Measurements from ENCODE around the gene ITGA6.

Gene ITGA6

DNA sequence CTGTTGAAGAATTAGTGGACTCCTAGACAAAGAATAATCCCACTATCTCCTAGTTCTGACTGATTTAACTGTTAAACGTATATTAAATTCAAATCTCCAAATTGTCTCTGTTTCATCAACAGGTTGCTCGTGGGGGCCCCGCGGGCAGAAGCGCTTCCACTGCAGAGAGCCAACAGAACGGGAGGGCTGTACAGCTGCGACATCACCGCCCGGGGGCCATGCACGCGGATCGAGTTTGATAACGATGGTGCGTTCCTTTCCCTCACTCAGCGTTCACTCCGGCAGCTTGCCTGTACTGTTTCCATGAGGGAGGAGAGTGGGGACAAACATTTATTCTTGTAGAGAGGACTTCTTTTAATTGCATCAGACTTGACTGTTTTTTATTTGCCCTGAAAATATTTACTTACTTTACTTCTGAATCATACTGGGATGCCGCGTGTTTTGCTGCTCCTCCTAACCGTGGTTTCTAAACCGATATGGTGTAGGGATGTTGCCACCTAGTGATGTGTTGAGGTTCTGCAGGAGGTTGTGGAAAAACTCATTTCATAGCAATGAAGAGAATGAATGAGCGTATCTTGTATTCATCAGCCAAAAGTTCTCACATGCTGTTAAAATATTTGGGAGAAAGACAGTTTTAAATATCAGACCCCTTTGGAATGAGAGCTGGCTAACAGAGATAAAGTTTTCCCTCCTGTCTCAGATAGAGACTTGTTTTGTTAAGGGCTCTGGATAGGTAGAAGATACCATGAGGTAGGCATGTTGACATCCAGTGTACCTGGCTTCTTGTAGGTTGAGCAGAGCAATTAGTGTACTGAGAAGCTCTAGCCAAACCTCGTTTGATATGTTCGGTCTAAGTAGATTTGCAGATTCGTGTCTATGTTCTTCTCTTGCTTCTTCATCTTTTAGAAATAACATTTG is 38.3 kb downstream of the ITGA6 start:
- DNase-seq = peak; percentile 29 to 83 (median 63)

DNA sequence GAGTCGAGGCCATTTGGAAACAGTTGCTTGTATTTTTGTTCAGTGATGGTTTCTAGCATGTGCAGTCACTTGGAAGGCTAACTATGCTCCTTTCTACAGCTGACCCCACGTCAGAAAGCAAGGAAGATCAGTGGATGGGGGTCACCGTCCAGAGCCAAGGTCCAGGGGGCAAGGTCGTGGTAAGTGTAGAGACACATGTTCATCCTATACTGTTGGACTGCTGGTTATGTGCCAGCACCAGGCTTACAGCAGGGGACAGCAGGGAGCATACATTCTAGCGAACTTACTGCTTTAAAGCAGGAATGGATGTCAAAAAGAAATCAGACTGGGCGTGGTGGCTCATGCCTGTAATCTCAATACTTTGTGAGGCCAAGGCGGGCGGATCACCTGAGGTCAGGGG is 40.0 kb downstream of the ITGA6 start:
- DNase-seq = no peak

DNA sequence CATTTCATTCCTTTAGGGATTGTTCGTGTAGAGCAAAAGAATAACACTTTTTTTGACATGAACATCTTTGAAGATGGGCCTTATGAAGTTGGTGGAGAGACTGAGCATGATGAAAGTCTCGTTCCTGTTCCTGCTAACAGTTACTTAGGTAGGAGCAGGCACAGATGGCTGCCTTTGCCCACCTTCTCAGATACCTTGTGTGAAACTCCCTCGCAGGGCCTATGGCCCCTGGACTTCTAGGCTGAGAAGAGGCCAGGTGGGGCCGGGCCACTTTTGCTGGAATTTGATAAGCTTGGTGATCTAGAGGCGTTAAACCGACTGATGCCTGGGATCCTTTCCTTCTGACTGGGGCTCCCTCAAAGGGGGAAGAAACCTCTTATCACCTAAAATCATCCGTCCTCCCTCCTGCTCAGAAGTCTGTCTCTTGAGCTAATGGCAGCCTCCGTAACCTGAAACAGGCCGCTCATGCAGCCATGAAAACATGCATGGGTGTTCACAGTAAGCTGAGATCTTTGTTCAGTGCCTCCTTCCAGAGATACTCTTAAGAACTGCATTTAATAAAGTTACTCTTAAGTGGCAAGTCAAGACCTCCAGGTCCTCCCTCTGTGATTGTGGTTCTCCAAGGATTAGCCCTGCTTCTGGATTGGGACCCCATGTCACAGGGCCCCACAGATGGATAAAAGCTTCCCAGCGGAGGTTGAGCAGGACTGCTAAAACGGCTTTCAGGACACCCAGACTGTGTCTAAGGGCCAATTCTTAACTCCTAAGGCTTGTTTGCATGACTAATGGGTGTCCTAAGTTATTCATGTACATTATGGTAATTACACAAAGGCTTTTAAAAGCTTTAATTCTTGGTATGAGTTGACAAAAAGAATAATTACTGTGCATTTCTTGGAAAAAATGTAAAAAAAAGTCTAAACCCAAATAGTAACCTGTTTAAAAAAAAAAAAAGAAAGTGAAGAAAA is 43.9 kb downstream of the ITGA6 start:
- no peak for DNase-seq

DNA sequence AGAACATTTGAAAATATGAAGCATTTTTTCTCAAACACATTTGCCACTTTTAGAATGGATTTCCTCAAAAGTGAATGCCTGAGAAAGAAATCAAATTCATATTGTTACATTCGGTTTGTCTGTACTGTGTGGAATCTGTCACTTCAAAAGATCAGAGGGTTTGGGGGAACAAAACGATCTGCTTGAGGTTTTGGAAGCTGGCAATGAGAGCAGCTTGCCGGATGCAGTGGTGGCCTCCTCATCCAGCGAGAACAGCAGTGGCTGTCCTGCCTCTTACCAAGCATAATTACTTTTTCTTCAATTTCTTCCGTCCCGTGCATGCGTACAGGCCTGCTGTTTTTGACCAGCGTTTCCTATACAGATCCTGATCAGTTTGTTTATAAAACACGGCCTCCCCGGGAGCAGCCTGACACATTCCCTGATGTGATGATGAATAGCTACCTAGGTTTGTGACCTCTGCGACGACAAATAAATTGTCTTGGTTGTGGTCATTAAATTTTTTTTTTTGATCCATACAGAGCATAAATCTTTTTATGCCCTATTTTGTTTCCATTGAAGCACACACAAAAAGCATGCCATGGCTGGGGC is 45.2 kb downstream of the ITGA6 start:
- DNase-seq = no peak

DNA sequence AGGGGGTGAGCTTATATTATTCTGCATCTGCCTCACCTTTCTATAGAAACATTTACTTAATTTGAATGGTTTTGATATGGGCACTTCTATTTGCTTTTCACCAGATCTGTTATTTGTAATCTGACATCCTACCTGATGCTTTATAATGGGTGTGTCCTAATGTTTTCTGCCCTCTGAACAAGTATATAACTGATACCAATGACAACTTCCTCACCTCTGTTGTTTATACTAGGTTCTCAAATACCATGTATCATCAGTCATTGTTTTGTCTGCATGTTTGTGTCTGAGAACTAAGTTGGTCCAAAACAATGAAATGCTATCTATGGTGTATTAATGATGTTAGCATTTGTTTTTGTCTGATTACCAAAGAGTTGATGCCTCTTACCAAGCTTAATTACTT is 45.8 kb downstream of the ITGA6 start:
- DNase-seq = no peak

DNA sequence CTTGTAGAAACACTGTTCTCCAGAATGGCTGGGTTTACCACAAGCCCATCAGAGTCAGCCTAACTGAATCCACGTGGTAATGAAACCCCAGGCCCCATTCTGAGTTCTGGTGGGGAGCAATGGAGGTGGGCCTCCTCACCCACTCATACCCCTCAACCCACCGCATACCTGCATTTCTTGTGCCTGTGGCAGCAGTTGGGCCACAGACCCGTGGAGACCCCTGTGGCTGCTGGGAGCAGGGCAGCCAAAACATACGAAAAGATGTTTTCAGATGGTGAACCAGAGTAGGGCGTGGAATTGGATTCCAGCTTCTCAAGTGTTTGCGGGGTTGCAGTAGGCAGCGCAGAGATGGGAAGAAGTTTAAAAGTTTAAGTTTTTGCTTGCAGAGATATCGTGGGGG is 51.0 kb downstream of the ITGA6 start:
- no peak for DNase-seq

DNA sequence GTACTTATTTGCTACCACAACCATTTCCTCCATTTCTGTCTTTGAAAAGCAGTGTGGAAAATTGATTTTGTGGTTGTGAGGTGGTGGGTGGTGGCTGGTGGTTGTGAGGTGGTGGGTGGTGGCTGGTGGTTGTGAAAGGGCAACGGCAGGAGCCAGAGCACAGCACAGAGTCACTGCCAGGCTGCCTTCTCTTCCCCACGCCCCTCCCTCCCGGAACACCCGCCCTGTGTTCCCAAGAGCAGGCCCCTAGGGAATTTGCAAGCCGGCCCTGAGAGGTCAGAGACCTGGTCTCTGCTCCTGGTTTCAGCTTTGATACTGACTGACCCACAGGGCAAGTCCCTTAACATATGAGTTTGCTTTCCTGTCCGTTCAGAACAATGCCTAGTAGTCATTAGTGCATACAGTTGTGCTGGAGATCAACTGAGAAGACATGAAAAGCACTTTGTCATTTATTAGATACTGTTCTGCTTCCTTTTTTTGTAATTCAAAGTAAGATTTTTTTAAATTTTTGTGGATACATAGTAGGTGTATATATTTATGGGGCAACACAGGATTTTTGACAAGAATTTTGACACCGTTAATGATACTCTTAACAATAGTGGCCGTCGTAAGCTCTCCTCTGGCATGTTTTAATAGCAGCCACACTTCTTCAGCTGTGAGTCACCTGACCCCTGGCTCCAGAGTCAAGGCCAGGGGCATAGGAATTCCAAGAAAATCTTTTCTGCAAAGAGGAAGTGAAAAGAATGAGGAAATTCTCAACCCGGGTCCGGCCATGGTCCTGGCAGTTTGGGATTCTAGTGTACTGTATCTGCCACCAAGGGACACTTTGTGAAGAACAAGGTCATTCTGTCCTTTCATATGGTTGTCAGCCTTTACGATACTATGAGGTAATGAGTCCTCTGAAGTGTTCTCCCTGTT is 53.2 kb downstream of the ITGA6 start:
- DNase-seq = no peak

DNA sequence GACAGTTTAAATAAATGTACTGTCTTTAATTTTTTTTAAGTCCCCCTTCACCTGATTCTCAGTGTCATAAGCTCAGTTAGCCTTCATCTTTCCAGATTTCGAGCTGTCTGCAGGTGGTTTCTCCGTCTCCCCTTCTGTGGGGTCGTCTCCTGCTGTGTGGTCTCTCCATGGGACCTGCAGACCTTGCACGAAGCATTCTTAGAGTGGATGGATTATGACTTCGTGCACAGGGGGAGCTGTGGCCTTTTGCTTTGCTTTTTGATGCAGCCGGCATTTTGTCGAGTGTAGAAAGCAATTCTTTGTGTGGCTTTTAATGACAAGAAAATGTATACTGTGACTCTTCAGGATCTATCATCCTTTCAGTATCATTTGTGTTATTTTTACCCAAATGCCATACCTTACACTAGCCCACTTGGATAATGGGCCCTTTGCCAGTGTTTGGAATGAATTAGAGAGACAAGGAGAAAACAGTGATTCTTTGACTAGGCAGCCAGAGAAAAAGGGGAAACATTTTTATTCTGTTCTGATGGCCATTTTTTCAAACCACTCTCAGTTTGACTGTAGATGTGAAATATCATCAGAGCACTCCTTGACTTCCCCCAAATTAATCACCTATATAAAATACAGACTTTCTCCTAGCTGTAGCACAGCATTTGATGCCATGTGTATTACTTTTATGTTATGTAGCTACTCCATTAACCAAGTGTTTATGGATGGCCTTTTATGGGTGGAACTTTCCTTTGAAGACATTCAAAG is 54.3 kb downstream of the ITGA6 start:
- DNase-seq = no peak

DNA sequence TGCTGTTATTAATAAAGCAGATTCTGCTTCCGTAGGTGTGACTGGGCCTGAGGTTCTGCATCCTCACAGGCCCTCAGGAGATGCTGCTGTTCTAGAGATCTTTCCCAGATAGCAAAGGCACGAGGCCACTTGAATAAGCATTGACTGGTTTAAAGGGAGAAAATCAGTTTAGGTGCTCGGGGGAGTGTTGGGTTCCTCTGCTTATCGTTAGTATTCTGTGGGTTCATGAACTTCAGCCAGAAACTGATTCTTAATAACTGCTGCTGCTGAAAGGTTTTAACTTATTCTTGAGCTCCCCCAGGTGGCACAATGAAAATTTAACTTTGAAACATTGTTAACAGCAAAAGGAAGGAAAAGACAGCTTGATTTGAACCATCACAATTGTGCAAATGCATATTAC is 56.9 kb downstream of the ITGA6 start:
- DNase-seq = no peak

DNA sequence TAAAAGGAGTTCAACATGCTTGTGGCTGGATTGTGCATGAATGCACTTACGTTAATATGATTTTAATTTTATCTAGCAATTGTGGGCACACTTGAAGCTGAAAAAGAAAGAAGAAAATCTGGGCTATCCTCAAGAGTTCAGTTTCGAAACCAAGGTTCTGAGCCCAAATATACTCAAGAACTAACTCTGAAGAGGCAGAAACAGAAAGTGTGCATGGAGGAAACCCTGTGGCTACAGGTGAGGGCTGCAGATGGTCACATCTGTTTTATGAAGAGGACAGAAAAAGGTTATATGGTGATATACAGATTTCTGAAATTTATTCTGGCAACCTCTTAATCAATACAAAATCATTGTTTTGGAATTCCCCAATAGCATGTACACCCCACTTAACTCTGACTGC is 57.3 kb downstream of the ITGA6 start:
- no peak for DNase-seq

DNA sequence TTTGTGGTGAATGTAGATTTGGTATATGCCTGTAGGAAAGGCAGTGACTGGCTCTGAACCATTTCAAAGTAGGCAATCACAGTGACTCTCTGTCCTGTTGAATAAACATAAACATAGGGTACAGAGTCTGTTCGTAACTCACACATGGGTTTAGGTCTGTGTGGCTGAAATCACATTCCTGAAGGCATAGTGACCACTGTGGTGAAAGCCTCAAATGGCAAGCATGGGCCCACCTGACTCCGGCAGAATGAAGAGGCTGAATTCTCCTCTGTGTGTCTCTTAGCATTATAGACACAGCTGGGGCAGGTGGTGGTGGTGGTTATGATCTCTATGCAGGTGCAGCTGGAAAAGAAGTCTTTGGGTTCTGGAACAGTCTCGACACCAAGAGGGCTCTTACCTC is 61.2 kb downstream of the ITGA6 start:
- no peak for DNase-seq

DNA sequence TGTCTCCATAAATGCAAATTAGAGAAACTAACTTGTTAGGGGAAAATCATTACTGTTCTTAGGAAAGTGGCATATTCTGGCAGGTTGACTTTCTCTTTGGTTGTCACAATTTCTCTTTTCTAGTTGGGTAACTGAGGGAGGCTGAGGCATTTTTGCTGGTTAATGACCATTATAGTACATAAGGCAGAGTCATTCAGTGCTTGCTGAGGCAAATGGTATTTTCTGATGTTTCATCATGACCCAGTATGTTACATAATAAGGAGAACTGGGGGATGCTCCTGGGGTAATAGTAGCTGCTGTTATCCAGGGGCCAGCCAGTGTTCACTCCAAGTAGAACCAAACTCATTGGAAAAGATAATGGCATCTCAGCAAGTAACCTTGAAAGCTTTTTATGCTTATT is 62.3 kb downstream of the ITGA6 start:
- DNase-seq = no peak

DNA sequence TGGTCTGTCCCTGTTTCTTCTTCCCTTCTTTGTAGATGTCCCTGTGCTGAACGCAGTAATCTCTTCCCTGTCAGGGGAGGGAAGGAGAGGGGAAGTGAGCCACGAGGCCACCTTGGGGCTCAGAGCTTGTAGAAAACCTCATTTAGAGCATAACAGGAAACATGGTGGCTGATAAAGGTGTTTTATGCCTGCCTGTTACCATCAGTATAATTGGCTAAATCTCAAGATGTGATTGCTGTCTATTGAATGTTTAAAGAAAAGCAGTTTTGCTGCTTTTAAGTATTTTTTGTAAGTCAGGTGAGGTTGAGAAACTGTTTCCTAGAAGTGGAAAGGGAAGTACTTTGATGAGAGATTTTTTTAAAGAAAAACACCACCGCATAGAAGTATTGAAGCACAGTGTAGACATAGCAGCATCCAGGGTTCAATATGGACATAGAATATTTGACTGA is 68.8 kb downstream of the ITGA6 start:
- peak in 3 of 5 donors; percentile 5 to 28 (median 18) for DNase-seq

DNA sequence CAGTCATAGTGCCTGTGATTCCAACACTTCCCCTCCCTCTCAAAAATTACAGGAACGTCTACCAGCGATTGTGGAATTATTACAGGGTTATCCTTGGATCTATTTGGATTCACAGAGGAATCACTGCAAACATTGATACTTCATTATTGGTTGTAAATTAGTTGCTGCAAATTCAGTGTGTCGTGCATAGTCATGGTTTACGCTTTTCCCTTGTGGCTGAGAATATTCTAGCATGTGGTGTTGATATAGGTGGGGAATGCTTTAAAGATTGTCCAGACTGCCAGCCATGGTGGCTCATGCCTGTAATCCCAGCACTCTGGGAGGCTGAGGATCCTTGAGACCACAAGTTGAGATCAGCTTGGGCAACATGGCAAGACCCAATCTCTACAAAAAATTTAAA is 79.8 kb downstream of the ITGA6 start:
- no peak for DNase-seq

DNA sequence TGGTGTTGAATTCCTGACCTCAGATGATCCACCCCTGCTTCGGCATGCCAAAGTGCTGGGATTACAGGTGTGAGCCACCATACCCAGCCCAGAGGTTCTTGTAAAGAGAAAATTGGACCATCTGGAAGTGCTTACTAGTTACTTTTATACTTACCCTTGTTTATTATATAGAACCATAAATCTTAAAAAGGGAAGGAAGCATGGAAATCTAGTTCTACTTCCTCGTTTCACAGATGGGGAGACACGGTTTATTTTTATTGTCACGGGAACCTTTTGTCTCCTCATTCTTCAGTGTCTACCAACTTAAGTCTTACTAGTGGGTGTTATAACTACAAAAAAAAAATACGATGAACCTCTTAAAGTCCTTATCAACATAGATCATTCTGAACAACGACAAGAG is 82.7 kb downstream of the ITGA6 start:
- DNase-seq = no peak

DNA sequence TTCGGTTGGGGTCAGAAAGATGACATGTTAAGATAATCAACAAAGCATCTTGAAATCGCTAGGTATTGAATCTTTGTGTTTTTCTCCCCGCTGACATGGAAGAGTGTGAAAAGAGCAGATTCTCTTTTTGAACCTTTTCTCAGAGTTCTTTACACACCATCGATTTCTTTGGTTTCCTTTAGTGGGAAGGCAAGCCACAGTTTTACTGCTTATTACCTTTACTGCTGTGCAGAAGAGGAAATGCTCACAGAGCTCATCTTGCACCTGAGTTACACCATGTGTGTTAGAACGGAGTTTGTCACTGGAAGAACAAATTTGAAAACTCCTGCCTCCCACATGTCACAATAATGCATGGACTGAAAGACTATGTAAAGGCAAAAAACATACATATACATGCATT is 83.2 kb downstream of the ITGA6 start:
- DNase-seq = no peak

DNA sequence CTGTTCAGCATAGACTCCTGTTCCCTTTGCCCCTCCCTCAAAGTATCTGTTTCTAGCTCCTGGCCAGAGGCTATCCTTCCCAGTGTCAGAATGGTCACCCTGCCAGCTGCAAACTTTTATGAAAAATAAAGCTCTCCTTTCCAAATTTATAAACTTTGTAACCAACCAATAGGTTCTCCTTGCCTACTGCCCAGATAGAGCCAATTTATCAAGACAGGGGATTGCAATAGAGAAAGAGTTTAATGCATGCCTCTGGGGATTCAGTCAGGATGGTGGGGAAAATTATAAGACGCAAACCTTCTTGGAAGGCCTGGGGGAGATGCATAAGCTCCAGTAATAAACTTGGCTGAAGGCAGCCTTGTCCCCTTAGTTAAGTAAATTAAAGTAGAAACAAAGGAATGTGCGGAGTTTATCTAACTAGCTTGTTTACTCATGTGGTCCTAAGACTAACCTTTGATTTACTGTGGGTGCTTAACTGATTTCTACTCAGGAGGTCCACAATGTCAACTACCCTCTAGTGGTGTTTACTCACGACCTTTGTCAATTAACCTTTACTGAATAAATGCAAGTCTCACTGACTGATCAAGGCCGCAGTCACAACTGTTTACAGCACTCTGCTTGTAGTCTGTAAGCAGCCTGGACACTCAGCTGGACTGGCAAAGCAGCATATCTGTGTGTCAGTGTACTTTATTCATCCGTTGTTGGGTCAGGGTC is 85.6 kb downstream of the ITGA6 start:
- DNase-seq = no peak

DNA sequence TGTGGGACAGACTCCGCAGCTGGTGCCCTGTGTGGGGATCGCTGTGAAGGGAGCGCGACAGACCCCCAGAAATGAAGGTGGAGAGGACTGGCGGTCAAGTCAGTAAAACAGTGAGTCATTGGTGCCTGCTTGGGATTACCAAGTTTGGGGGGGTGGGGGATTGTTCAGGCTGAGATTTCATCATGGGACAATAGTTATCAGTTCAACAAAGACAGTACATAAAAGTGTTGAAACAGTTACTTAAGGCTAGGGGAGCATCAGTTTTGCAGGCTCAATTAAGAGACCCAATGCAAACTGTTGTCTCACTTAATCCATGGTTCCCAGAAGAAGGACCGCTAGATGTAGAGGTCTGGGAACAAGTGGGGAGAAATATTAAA is 86.1 kb downstream of the ITGA6 start:
- DNase-seq = no peak

DNA sequence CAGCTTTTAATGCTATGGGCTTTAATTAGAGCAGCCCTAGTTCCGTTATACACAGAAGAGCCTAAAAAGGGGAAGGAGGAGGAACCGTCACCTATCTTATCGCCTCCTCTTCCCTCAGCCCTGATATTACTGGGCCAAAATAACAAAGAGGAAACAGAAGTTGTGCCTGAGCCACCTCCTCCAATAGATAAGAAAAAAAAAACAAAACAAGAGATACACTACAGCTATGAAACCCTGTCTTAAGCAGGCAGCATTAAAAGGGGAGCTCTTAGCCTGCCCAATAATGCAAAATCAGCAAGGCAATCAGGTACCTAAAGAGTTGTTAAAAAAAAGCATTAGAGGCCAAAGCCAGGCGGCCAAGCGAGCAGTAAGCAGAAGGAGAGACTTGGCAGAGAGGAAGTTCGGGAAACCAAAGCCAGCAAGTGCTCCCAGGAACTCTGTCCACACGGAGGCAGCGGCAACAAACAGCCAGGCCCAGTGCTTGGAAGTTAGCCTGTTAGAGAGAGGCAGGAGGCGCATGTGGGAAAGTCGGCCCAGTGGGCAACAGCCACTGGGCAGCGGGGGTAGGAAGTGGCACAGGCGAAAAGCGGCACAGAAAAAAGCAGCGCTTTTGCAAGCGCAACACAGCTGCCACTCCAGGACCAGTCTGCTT is 86.7 kb downstream of the ITGA6 start:
- DNase-seq = no peak

DNA sequence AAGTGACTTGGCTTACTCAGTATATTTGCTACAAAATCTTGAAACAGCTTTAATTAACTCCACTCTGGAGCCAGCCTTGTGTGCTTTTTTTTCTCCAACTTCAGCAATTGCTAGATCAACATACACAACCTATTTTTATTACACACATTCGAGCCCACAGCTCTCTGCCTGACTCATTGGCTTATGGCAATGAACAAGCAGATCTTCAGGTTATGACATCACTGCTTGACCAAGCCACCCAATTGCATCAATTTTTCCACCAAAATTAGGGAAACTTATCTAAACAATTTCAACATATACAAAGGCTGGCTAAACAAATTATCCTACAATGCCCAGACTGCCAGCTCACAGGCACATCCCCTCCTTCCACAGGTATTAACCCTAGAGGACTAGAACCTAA is 88.9 kb downstream of the ITGA6 start:
- no peak for DNase-seq
